Keratinocyte (primary cell): ENCODE results near the gene ZNRF4. TPM values are rescaled to one million over a fixed set of nuclear protein-coding genes. Genes with fewer than 3 reads are reported as not detected.

Experiments
- DNase-seq: peaks from one replicate; pipeline ENCODE4 v3.0.0-alpha.2; 2011; ENCODE audit warnings: low read depth, missing footprints, low spot score
- FAIRE-seq: peaks from 2 replicates; lab custom pipeline; 2011; peaks lifted over from hg19 to GRCh38; lab: Jason Lieb, UNC
- H2AFZ ChIP-seq: 2 replicates; pipeline ENCODE4 v1.6.0; 2012; ENCODE audit warnings: low read length, control low read depth, inconsistent platforms; ENCODE audit not compliant: control insufficient read depth
- H3K27ac ChIP-seq: 2 replicates; pipeline ENCODE4 v1.5.1; 2011; ENCODE audit warnings: low read length; ENCODE audit not compliant: control insufficient read depth, insufficient read depth
- H3K27me3 ChIP-seq: 3 replicates; pipeline ENCODE4 v1.6.0; 2011; ENCODE audit warnings: low read length; ENCODE audit not compliant: control insufficient read depth, insufficient read depth; ENCODE audit errors: extremely low read depth
- H3K36me3 ChIP-seq, 2 experiments: 2 replicates in 1 of 2; 3 replicates in 1 of 2; pipeline ENCODE4 v1.5.1; 2011; ENCODE audit warnings: low read length in 2 of 2, mild to moderate bottlenecking in 1 of 2; ENCODE audit not compliant: control insufficient read depth in 2 of 2, insufficient read depth in 2 of 2; ENCODE audit errors: extremely low read depth in 1 of 2
- H3K4me1 ChIP-seq: 3 replicates; pipeline ENCODE4 v1.5.1; 2011; ENCODE audit warnings: low read length; ENCODE audit not compliant: control insufficient read depth, insufficient read depth; ENCODE audit errors: extremely low read depth
- H3K4me2 ChIP-seq: 3 replicates; pipeline ENCODE4 v1.6.0; 2011; ENCODE audit warnings: low read depth, low read length; ENCODE audit not compliant: control insufficient read depth, insufficient read depth; ENCODE audit errors: extremely low read depth
- H3K4me3 ChIP-seq, 3 experiments: fragments of 200-600 bp in 1 of 3; sonication (generic) in 1 of 3; 2 replicates in 2 of 3; 3 replicates in 1 of 3; pipeline ENCODE4 v1.5.1; 2011 to 2016; ENCODE audit warnings: low read length in 3 of 3, mild to moderate bottlenecking in 3 of 3, control low read depth in 2 of 3, inconsistent platforms in 1 of 3, low read depth in 1 of 3, mixed read lengths in 1 of 3, mixed run types in 1 of 3, moderate library complexity in 1 of 3; ENCODE audit not compliant: control insufficient read depth in 2 of 3, insufficient read depth in 2 of 3; ENCODE audit errors: extremely low read depth in 1 of 3
- H3K79me2 ChIP-seq: 2 replicates; pipeline ENCODE4 v1.6.0; 2012; ENCODE audit warnings: low read length; ENCODE audit not compliant: control insufficient read depth, insufficient read depth
- H3K9ac ChIP-seq: 3 replicates; pipeline ENCODE4 v1.6.0; 2011; ENCODE audit warnings: low read length; ENCODE audit not compliant: control insufficient read depth, insufficient read depth; ENCODE audit errors: extremely low read depth
- H3K9me1 ChIP-seq: 3 replicates; pipeline ENCODE4 v1.6.0; 2011; ENCODE audit warnings: low read length; ENCODE audit not compliant: control insufficient read depth, insufficient read depth; ENCODE audit errors: extremely low read depth
- H3K9me3 ChIP-seq: 2 replicates; pipeline ENCODE4 v1.5.1; 2012; ENCODE audit warnings: low read depth, low read length; ENCODE audit not compliant: control insufficient read depth
- H4K20me1 ChIP-seq: 3 replicates; pipeline ENCODE4 v1.6.0; 2011; ENCODE audit warnings: low read length; ENCODE audit not compliant: control insufficient read depth, insufficient read depth; ENCODE audit errors: extremely low read depth
- EZH2 ChIP-seq: IDR thresholded peaks from one replicate; pipeline ENCODE4 v1.6.1; 2012; ENCODE audit warnings: inconsistent platforms, mild to moderate bottlenecking, low read length, moderate library complexity
- dilution Hi-C: fragments of 300-500 bp; cut with MboI; formaldehyde crosslinking; loops from one replicate; pipeline ENCODE4 v1.7.0; 2020; ENCODE audit warnings: low sequenced_read_pairs; ENCODE audit not compliant: extremely low pct_ligation_motif_present
- polyA plus RNA-seq, 5 experiments: library from polyadenylated mRNA; depleted of rRNA in 3 of 5; stranded (reverse) in 3 of 5; stranded (forward) in 1 of 5; unstranded in 1 of 5; fragments of >200 nt; gene quantifications; 1 replicate in 1 of 5; 2 replicates in 3 of 5; 3 replicates in 1 of 5; pipeline versions ENCODE4 v1.2.1 to v1.2.3, GENCODE V29; 2011 to 2012; ENCODE audit warnings: missing spikeins in 2 of 5, low read depth in 1 of 5, low replicate concordance in 1 of 5
- TF ChIP-seq, protein P1 (sequence below), 3 experiments: IDR thresholded peaks in 1 of 3; conservative IDR thresholded peaks in 1 of 3; optimal IDR thresholded peaks in 1 of 3; 2 replicates in 2 of 3; 3 replicates in 1 of 3; pipeline versions ENCODE3 to v1.5.1; 2011; ENCODE audit warnings: low read length in 3 of 3, mild to moderate bottlenecking in 3 of 3, moderate library complexity in 2 of 3, control low read depth in 1 of 3, inconsistent platforms in 1 of 3; ENCODE audit not compliant: insufficient read depth in 2 of 3; ENCODE audit errors: extremely low read depth in 1 of 3

The ZNRF4 gene
- polyA plus RNA-seq, 1 donor (not counting 4 experiments of a cell fraction or from before 2014, with no cell fraction given), result not detected

DNA sequence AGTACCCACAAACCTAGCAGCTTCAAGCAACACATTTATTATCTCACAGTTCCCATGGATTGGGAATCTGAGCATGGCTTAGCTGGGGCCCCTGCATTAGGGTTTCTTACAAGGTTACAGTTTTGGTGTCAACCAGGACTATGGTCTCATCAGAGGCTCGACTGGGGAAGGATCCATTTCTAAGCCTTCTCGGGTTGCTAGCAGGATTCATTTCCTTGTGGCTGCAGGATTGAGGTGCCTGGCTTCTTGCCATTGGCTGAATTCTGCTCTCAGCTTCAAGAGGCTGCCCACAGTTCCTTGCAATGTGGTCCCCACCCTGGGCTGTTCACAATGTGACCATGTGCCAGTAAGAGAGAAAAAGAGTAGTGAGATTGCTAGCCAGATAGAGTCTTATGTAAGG lies 26.7 kb downstream of the ZNRF4 start:
- peaks cover 37% of the 10 kb centered on the region for H3K27me3 ChIP-seq
- dilution Hi-C loops, result no loop called here
- H3K9ac ChIP-seq, result no peak overlapping the region

DNA sequence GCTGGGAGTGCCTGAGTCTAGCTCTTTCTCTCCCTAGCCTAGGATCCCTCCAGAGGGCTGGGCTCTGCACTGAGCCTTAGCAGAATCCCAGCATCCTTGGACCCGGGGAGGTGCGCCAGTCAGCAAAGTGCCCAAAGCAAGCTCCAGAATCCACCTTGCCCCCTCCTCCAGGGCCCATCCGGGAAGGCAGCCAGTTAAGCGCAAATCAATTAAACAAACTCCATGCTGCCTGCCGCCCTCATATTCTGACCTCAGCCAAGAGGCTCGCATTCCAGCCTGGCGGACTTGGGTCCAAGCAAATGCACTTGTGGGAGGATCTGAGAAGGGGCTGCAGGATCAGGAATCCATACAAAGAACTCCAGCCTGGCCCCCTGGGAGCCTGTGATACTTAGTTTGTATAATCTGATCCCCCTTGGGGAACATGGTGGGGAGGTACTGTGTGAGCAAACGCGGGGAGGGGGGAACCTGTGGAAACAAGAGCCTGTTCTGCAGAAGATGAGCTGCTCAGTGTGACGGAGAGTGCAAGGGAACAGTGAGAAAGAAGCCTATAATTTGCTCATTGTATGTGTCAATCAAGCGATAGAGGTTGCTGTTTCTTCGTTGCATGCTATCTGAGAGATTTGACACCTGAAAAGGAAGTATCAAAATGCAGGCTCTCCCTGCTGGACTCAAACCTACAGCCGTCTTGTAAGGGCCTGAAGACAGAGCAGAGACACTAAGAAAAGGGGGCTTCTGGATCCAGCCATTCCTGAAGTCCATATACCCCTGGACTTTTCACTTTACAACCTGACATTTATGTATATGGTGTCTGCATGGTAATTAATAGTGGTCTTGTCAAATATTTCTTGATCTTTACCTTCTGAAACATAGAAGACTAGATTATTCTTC lies 29.4 kb downstream of the ZNRF4 start:
- dilution Hi-C loops, result no loop called here
- peaks cover 8% of the 10 kb centered on the region for H3K9me3 ChIP-seq
- H2AFZ ChIP-seq, result no peak overlapping the region
- H3K36me3 ChIP-seq, result no peaks in the 10 kb centered on the region
- no peak overlapping the region for H3K4me3 ChIP-seq
- H3K9ac ChIP-seq, result no peak overlapping the region
- peak; percentile 14 for TF ChIP-seq EZH2
- TF ChIP-seq, protein P1, sequence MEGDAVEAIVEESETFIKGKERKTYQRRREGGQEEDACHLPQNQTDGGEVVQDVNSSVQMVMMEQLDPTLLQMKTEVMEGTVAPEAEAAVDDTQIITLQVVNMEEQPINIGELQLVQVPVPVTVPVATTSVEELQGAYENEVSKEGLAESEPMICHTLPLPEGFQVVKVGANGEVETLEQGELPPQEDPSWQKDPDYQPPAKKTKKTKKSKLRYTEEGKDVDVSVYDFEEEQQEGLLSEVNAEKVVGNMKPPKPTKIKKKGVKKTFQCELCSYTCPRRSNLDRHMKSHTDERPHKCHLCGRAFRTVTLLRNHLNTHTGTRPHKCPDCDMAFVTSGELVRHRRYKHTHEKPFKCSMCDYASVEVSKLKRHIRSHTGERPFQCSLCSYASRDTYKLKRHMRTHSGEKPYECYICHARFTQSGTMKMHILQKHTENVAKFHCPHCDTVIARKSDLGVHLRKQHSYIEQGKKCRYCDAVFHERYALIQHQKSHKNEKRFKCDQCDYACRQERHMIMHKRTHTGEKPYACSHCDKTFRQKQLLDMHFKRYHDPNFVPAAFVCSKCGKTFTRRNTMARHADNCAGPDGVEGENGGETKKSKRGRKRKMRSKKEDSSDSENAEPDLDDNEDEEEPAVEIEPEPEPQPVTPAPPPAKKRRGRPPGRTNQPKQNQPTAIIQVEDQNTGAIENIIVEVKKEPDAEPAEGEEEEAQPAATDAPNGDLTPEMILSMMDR (optimal IDR thresholded peaks at IDR 0.05 in 1 of 3, IDR thresholded peaks at IDR 0.05 in 1 of 3, conservative IDR thresholded peaks at IDR 0.05 in 1 of 3; ENCODE audit: extremely low read depth in 1 of 3, insufficient read depth in 2 of 3, low read length in 3 of 3), result no peak
- FAIRE-seq (no peak), DNase-seq (no peak)
- peaks cover 13% of the 10 kb centered on the region for H3K27me3 ChIP-seq
- no peaks in the 10 kb centered on the region for H3K79me2 ChIP-seq
- H3K27ac ChIP-seq, result no peak overlapping the region
- H3K9me1 ChIP-seq, result no peaks in the 10 kb centered on the region
- no peaks in the 10 kb centered on the region for H4K20me1 ChIP-seq
- H3K4me1 ChIP-seq, result no peaks in the 10 kb centered on the region
- H3K4me2 ChIP-seq, result no peak overlapping the region

More for the DNA sequence above, 26.7 kb downstream of the ZNRF4 start:
- no peaks in the 10 kb centered on the region for H4K20me1 ChIP-seq
- no peaks in the 10 kb centered on the region for H3K36me3 ChIP-seq
- H2AFZ ChIP-seq, result no peak overlapping the region
- FAIRE-seq (no peak), DNase-seq (no peak)
- no peaks in the 10 kb centered on the region for H3K79me2 ChIP-seq
- no peak for TF ChIP-seq EZH2
- TF ChIP-seq, protein P1 (optimal IDR thresholded peaks at IDR 0.05 in 1 of 3, IDR thresholded peaks at IDR 0.05 in 1 of 3, conservative IDR thresholded peaks at IDR 0.05 in 1 of 3; ENCODE audit: extremely low read depth in 1 of 3, insufficient read depth in 2 of 3, low read length in 3 of 3), result no peak
- no peak overlapping the region for H3K4me2 ChIP-seq
- no peaks in the 10 kb centered on the region for H3K9me1 ChIP-seq
- H3K9me3 ChIP-seq, result peaks cover 8% of the 10 kb centered on the region
- no peak overlapping the region for H3K4me3 ChIP-seq
- H3K27ac ChIP-seq, result no peak overlapping the region
- H3K4me1 ChIP-seq, result no peaks in the 10 kb centered on the region
